Measurements from ENCODE around the gene COL2A1.
"Not testable (repeated sequence)": the region's sequence is repeated elsewhere in the genome, so short reads cannot be mapped to it uniquely, and the experiment has no call there.

COL2A1 gene

GRCh38 chr12:47969845-47970244, 34.4 kb downstream of the COL2A1 start:
- Histone ChIP-seq H3K36me3 (ENCODE audit: control insufficient read depth in 1 of 2, insufficient read depth in 2 of 2, low read length in 2 of 2) (peaks cover 11 to 12% of the 10 kb centered on the region in 2 donors), H3K9me3 (ENCODE audit: control insufficient read depth in 1 of 2, low read length in 2 of 2) (no peaks in the 10 kb centered on the region), H3K27me3 (ENCODE audit: low read depth, low read length) (no peaks in the 10 kb centered on the region), H3K27ac (ENCODE audit: low read length) (no peak overlapping the region), H3K4me1 (ENCODE audit: control insufficient read depth in 1 of 2, insufficient read depth in 2 of 2, low read length in 2 of 2) (no peaks in the 10 kb centered on the region), H3K4me3 (ENCODE audit: low read depth in 1 of 2, low read length in 2 of 2) (no peak overlapping the region)

DNA sequence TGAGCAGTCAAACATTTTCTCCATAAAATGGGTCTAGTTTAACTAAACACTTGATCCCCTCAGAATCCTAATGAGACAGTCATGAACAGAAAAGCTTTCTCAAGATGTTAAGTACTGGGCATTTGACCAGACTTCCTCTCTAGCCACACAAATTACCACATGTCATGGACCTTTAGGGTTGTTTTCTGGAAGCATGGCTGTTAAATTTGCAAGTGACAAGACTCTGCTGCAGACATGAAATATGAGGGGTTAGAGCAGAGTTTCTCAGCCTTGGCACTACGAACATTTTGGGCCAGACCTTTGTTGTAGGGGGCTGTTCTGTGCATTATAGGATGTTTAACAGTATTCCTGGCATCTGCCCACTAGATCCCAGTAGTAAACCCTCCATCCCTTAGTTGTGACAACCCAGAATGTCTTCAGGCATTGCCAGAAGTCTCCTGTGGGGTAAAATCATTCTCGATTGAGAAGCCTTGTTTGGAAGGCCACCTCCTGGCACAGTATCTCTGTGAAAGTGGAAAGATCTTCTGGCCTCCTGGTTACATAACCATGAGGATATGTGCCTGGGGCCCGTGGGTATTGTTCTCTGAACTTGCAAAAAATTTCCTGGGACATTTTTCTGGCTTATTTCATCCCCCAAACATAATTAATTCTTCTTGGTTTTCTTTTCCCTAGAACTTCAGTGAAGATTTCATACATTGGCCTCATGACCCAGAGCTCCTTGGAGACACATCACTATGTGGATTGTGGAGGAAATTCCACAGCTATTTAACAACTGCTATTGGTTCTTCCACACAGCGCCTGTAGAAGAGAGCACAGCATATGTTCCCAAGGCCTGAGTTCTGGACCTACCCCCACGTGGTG, 36.6 kb downstream of the COL2A1 start:
- Histone ChIP-seq H3K9me3 (ENCODE audit: control insufficient read depth in 1 of 2, low read length in 2 of 2) (no peaks in the 10 kb centered on the region), H3K36me3 (ENCODE audit: control insufficient read depth in 1 of 2, insufficient read depth in 2 of 2, low read length in 2 of 2) (peaks cover 11 to 12% of the 10 kb centered on the region in 2 donors), H3K4me1 (ENCODE audit: control insufficient read depth in 1 of 2, insufficient read depth in 2 of 2, low read length in 2 of 2) (peaks cover 0 to 16% of the 10 kb centered on the region in 2 donors), H3K4me3 (ENCODE audit: low read depth in 1 of 2, low read length in 2 of 2) (no peak overlapping the region), H3K27ac (ENCODE audit: low read length) (no peak overlapping the region), H3K27me3 (ENCODE audit: low read depth, low read length) (no peaks in the 10 kb centered on the region)

- Histone ChIP-seq H3K27me3 (ENCODE audit: low read depth, low read length) (no peaks in the 10 kb centered on the region), H3K36me3 (ENCODE audit: control insufficient read depth in 1 of 2, insufficient read depth in 2 of 2, low read length in 2 of 2) (peaks cover 11 to 12% of the 10 kb centered on the region in 2 donors), H3K4me1 (ENCODE audit: control insufficient read depth in 1 of 2, insufficient read depth in 2 of 2, low read length in 2 of 2) (peaks cover 0 to 16% of the 10 kb centered on the region in 2 donors), H3K4me3 (ENCODE audit: low read depth in 1 of 2, low read length in 2 of 2) (no peak overlapping the region), H3K27ac (ENCODE audit: low read length) (peak overlapping the region; percentile 69), H3K9me3 (ENCODE audit: control insufficient read depth in 1 of 2, low read length in 2 of 2) (no peaks in the 10 kb centered on the region)
Observed at GRCh38 chr12:47965581-47965980, 38.7 kb downstream of the COL2A1 start.

DNA sequence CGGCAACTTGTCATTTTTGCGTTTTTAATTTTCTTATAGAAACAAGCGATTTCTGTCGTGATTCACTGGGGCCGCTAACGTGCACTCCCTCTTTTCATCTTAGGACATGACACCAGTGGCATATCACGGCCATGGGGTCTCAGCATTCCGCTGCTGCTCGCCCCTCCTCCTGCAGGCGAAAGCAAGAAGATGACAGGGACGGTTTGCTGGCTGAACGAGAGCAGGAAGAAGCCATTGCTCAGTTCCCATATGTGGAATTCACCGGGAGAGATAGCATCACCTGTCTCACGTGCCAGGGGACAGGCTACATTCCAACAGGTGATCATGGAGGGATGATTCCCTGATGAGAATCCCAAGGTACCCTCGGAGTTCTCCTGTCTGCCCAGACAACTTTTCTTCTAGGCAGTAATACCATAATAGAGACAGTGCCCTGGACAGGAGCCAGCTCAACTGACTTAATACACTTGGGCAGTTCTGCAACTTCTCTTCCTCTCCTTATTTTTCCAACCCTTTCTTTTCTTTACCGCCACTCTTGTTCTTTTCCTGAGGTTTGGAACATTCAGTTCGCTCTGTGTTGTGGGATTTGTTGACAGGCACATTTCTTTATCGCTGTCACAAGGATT, 40.1 kb downstream of the COL2A1 start:
- H3K4me1 ChIP-seq (ENCODE audit: control insufficient read depth in 1 of 2, insufficient read depth in 2 of 2, low read length in 2 of 2) = peaks cover 0 to 16% of the 10 kb centered on the region in 2 donors
- H3K9me3 ChIP-seq (ENCODE audit: control insufficient read depth in 1 of 2, low read length in 2 of 2) = no peaks in the 10 kb centered on the region
- H3K4me3 ChIP-seq (ENCODE audit: low read depth in 1 of 2, low read length in 2 of 2) = peak overlapping the region; percentile 86 to 96
- peaks cover 10 to 11% of the 10 kb centered on the region in 2 donors for H3K36me3 ChIP-seq (ENCODE audit: control insufficient read depth in 1 of 2, insufficient read depth in 2 of 2, low read length in 2 of 2)
- H3K27ac ChIP-seq (ENCODE audit: low read length) = no peak overlapping the region
- H3K27me3 ChIP-seq (ENCODE audit: low read depth, low read length) = no peaks in the 10 kb centered on the region

- Histone ChIP-seq H3K36me3 (ENCODE audit: control insufficient read depth in 1 of 2, insufficient read depth in 2 of 2, low read length in 2 of 2) (peaks cover 8 to 11% of the 10 kb centered on the region in 2 donors), H3K27ac (ENCODE audit: low read length) (no peak within 1 kb of the TSS), H3K4me3 (ENCODE audit: low read depth in 1 of 2, low read length in 2 of 2) (peak within 1 kb of the TSS; percentile 86 to 96), H3K9me3 (ENCODE audit: control insufficient read depth in 1 of 2, low read length in 2 of 2) (no peaks in the 10 kb centered on the region), H3K27me3 (ENCODE audit: low read depth, low read length) (no peaks in the 10 kb centered on the region), H3K4me1 (ENCODE audit: control insufficient read depth in 1 of 2, insufficient read depth in 2 of 2, low read length in 2 of 2) (peaks cover 0 to 16% of the 10 kb centered on the region in 2 donors)
Observed at GRCh38 chr12:47963340-47964040, 40.8 kb downstream of the COL2A1 start, which contains the start of gene TMEM106C. Gene TMEM106C (plus strand): TSS chr12:47963596. CDS start chr12:47964237, 641 bp downstream.

- no peak overlapping the region for H3K4me3 ChIP-seq (ENCODE audit: low read depth in 1 of 2, low read length in 2 of 2)
- peaks cover 0 to 16% of the 10 kb centered on the region in 2 donors for H3K4me1 ChIP-seq (ENCODE audit: control insufficient read depth in 1 of 2, insufficient read depth in 2 of 2, low read length in 2 of 2)
- no peaks in the 10 kb centered on the region for H3K27me3 ChIP-seq (ENCODE audit: low read depth, low read length)
- no peaks in the 10 kb centered on the region for H3K9me3 ChIP-seq (ENCODE audit: control insufficient read depth in 1 of 2, low read length in 2 of 2)
- H3K27ac ChIP-seq (ENCODE audit: low read length) = no peak overlapping the region
- H3K36me3 ChIP-seq (ENCODE audit: control insufficient read depth in 1 of 2, insufficient read depth in 2 of 2, low read length in 2 of 2) = peaks cover 0 to 9% of the 10 kb centered on the region in 2 donors
Observed at GRCh38 chr12:47962198-47962597, 42.1 kb downstream of the COL2A1 start.

- H3K36me3 ChIP-seq (ENCODE audit: control insufficient read depth in 1 of 2, insufficient read depth in 2 of 2, low read length in 2 of 2); H3K27ac ChIP-seq (ENCODE audit: low read length); H3K9me3 ChIP-seq (ENCODE audit: control insufficient read depth in 1 of 2, low read length in 2 of 2); H3K4me1 ChIP-seq (ENCODE audit: control insufficient read depth in 1 of 2, insufficient read depth in 2 of 2, low read length in 2 of 2); H3K4me3 ChIP-seq (ENCODE audit: low read depth in 1 of 2, low read length in 2 of 2); H3K27me3 ChIP-seq (ENCODE audit: low read depth, low read length): not testable (repeated sequence)
Observed at GRCh38 chr12:47957671-47958070, 46.6 kb downstream of the COL2A1 start.

DNA sequence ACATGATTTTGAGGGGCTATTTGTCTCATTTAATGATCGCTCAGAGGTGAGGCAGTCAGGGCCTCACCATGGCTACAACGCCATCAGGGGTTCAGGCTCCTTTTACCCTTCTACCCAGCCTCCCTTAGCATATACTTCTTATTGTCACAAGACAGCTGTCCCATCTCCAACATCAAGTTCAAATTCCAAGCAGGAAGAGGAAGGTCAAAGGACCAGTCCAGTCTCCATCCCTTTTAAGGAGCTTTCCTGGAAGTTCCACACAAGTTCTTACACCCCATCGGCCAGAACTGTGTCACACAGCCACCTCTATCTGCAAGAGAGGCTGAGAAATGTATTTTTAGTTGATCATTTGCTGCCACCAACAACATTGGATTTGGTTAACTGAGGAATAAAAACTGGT, 49.2 kb downstream of the COL2A1 start:
- Histone ChIP-seq H3K27ac (ENCODE audit: low read length) (no peak overlapping the region), H3K27me3 (ENCODE audit: low read depth, low read length) (no peaks in the 10 kb centered on the region), H3K4me1 (ENCODE audit: control insufficient read depth in 1 of 2, insufficient read depth in 2 of 2, low read length in 2 of 2) (no peaks in the 10 kb centered on the region), H3K36me3 (ENCODE audit: control insufficient read depth in 1 of 2, insufficient read depth in 2 of 2, low read length in 2 of 2) (no peaks in the 10 kb centered on the region), H3K9me3 (ENCODE audit: control insufficient read depth in 1 of 2, low read length in 2 of 2) (no peaks in the 10 kb centered on the region), H3K4me3 (ENCODE audit: low read depth in 1 of 2, low read length in 2 of 2) (no peak overlapping the region)

DNA sequence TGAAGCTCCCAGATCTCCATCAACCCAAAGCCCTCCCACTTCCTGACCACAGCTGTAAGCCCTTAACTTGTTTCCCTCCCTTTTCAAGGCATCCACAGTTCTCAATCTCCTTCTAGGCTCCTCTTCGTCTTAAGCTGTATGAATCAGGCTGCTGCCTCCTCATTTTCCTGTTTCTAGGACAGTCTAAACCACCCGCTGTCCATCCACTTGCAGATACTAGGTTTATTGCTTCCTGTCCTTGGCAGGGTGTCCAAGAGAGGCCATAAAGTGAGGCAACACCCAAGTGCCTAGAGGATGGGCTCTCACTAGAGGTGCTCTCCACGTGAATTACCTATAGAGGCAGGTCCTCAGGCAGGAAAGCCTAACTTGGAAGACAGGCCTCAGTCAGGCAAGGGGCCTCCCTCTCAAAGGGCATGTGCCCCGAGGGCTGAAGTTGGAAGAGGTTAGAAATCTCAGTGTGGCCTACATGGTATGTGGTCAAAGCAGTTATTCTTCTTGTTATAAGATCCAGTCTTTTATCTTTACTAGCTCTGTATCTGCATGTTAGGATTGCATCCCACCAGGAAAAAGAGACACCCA, 49.7 kb downstream of the COL2A1 start:
- Histone ChIP-seq H3K27me3 (ENCODE audit: low read depth, low read length) (no peaks in the 10 kb centered on the region), H3K36me3 (ENCODE audit: control insufficient read depth in 1 of 2, insufficient read depth in 2 of 2, low read length in 2 of 2) (no peaks in the 10 kb centered on the region), H3K4me3 (ENCODE audit: low read depth in 1 of 2, low read length in 2 of 2) (no peak overlapping the region), H3K9me3 (ENCODE audit: control insufficient read depth in 1 of 2, low read length in 2 of 2) (no peaks in the 10 kb centered on the region), H3K27ac (ENCODE audit: low read length) (no peak overlapping the region), H3K4me1 (ENCODE audit: control insufficient read depth in 1 of 2, insufficient read depth in 2 of 2, low read length in 2 of 2) (no peaks in the 10 kb centered on the region)

- H3K4me1 ChIP-seq (ENCODE audit: control insufficient read depth in 1 of 2, insufficient read depth in 2 of 2, low read length in 2 of 2) = no peaks in the 10 kb centered on the region
- no peak overlapping the region for H3K27ac ChIP-seq (ENCODE audit: low read length)
- no peak overlapping the region for H3K4me3 ChIP-seq (ENCODE audit: low read depth in 1 of 2, low read length in 2 of 2)
- H3K9me3 ChIP-seq (ENCODE audit: control insufficient read depth in 1 of 2, low read length in 2 of 2) = no peaks in the 10 kb centered on the region
- no peaks in the 10 kb centered on the region for H3K27me3 ChIP-seq (ENCODE audit: low read depth, low read length)
- H3K36me3 ChIP-seq (ENCODE audit: control insufficient read depth in 1 of 2, insufficient read depth in 2 of 2, low read length in 2 of 2) = no peaks in the 10 kb centered on the region
Observed at GRCh38 chr12:47954058-47954457, 50.2 kb downstream of the COL2A1 start.

Data from muscle layer of duodenum (tissue), 2 donors.